H1 (cell line): ENCODE results near the gene LRBA. TPM values are rescaled to one million over a fixed set of nuclear protein-coding genes. Genes with fewer than 3 reads are reported as not detected.

Experiments used
- CTCF ChIA-PET: fragments of 300-600 bp; sonication (Branson Sonifier 250); formaldehyde crosslinking; loops from one replicate; lab custom pipeline; 2021; ENCODE audit not compliant: partially characterized antibody; lab: Charles Lee
- POLR2A ChIA-PET: fragments of 300-600 bp; sonication (Branson Sonifier 250); formaldehyde crosslinking; loops from one replicate; lab custom pipeline; 2021; ENCODE audit warnings: inconsistent platforms; ENCODE audit not compliant: partially characterized antibody; lab: Charles Lee
- DNase-seq, 2 experiments: peaks; one replicate each; pipeline versions ENCODE4 v3.0.0 to v3.0.0-alpha.2; 2010 to 2022; ENCODE audit warnings: low spot score in 2 of 2, low read depth in 1 of 2, mixed read lengths in 1 of 2
- FAIRE-seq: peaks from 2 replicates; lab custom pipeline; 2011; peaks lifted over from hg19 to GRCh38; lab: Jason Lieb, UNC
- H2AFZ ChIP-seq: 2 replicates; pipeline ENCODE4 v1.8.1; 2012; ENCODE audit warnings: low read length, inconsistent platforms
- H2AK5ac ChIP-seq: 2 replicates; pipeline ENCODE4 v1.6.1; 2013; ENCODE audit warnings: low read depth, low read length
- H2BK120ac ChIP-seq: replicated peaks from 2 replicates; pipeline ENCODE3; 2013; ENCODE audit warnings: low read depth, low read length, inconsistent platforms
- H2BK12ac ChIP-seq: 2 replicates; pipeline ENCODE4 v1.6.1; 2013; ENCODE audit warnings: low read depth, low read length
- H2BK15ac ChIP-seq: 2 replicates; pipeline ENCODE4 v1.6.1; 2013; ENCODE audit warnings: low read length
- H2BK20ac ChIP-seq: 2 replicates; pipeline ENCODE4 v1.6.1; 2013; ENCODE audit warnings: low read length
- H2BK5ac ChIP-seq: 2 replicates; pipeline ENCODE4 v1.6.1; 2013; ENCODE audit warnings: low read depth, low read length
- H3K14ac ChIP-seq: 2 replicates; pipeline ENCODE4 v1.6.1; 2013; ENCODE audit warnings: inconsistent platforms; ENCODE audit not compliant: insufficient read length
- H3K18ac ChIP-seq: 2 replicates; pipeline ENCODE4 v1.6.1; 2013; ENCODE audit warnings: low read length; ENCODE audit errors: extremely low read depth
- H3K23ac ChIP-seq: 2 replicates; pipeline ENCODE4 v1.6.1; 2013; ENCODE audit warnings: inconsistent platforms; ENCODE audit not compliant: insufficient read length
- H3K23me2 ChIP-seq: 2 replicates; pipeline ENCODE4 v1.6.1; 2013; ENCODE audit warnings: low read depth, low read length
- H3K27ac ChIP-seq: 2 replicates; pipeline ENCODE4 v1.6.1; 2011; ENCODE audit warnings: low read depth, low read length, inconsistent platforms
- H3K27me3 ChIP-seq, 4 experiments: replicated peaks in 1 of 4; 1 replicate in 1 of 4; 2 replicates in 3 of 4; pipeline versions ENCODE4 v1.6.1 to v1.8.1; 2011 to 2013; ENCODE audit warnings: low read length in 3 of 4, mild to moderate bottlenecking in 3 of 4, inconsistent platforms in 2 of 4, mixed read lengths in 2 of 4, moderate library complexity in 1 of 4; ENCODE audit not compliant: control insufficient read depth in 3 of 4, insufficient read depth in 3 of 4; ENCODE audit errors: extremely low read depth in 1 of 4
- H3K36me3 ChIP-seq, 4 experiments: 2 replicates each; pipeline versions ENCODE4 v1.6.1 to v1.8.1; 2011 to 2013; ENCODE audit warnings: mild to moderate bottlenecking in 4 of 4, low read length in 3 of 4, moderate library complexity in 2 of 4, control low read depth in 1 of 4, inconsistent platforms in 1 of 4; ENCODE audit not compliant: insufficient read depth in 4 of 4, control insufficient read depth in 2 of 4
- H3K4ac ChIP-seq: replicated peaks from 2 replicates; pipeline ENCODE3; 2013; ENCODE audit warnings: low read length, low read depth, mixed read lengths, inconsistent platforms; ENCODE audit not compliant: insufficient read length
- H3K4me1 ChIP-seq, 4 experiments: replicated peaks in 1 of 4; 1 replicate in 1 of 4; 2 replicates in 3 of 4; pipeline versions ENCODE4 v1.6.1 to v1.8.1; 2011 to 2013; ENCODE audit warnings: low read length in 3 of 4, inconsistent platforms in 2 of 4, mixed read lengths in 1 of 4; ENCODE audit not compliant: insufficient read depth in 4 of 4, control insufficient read depth in 3 of 4
- H3K4me2 ChIP-seq, 2 experiments: 2 replicates each; pipeline versions ENCODE4 v1.6.1 to v1.8.1; 2011 to 2013; ENCODE audit warnings: low read depth in 2 of 2, low read length in 2 of 2, control low read depth in 1 of 2, inconsistent platforms in 1 of 2, mild to moderate bottlenecking in 1 of 2; ENCODE audit not compliant: insufficient read depth in 1 of 2
- H3K4me3 ChIP-seq, 4 experiments: fragments of 200-600, 300-600 bp in 1 of 4; sonication (generic), shearing (Covaris generic), sonication (Bioruptor Twin) in 1 of 4; 2 replicates each; pipeline versions ENCODE4 v1.5.1 to v1.8.1; 2011 to 2016; ENCODE audit warnings: low read length in 4 of 4, low read depth in 3 of 4, control low read depth in 2 of 4, inconsistent platforms in 2 of 4, mild to moderate bottlenecking in 2 of 4, mixed read lengths in 1 of 4, moderate library complexity in 1 of 4; ENCODE audit not compliant: insufficient read depth in 2 of 4; ENCODE audit errors: extremely low read depth in 1 of 4
- H3K56ac ChIP-seq: replicated peaks from 2 replicates; pipeline ENCODE3; 2013; ENCODE audit warnings: low read depth, mild to moderate bottlenecking, mixed read lengths, low read length, inconsistent platforms; ENCODE audit not compliant: insufficient read length
- H3K79me1 ChIP-seq: 2 replicates; pipeline ENCODE4 v1.6.1; 2013; ENCODE audit warnings: low read depth, low read length, control low read depth
- H3K79me2 ChIP-seq, 2 experiments: 2 replicates each; pipeline versions ENCODE4 v1.6.1 to v1.8.1; 2012 to 2013; ENCODE audit warnings: low read length in 2 of 2, mild to moderate bottlenecking in 2 of 2, inconsistent platforms in 1 of 2; ENCODE audit not compliant: insufficient read depth in 2 of 2, control insufficient read depth in 1 of 2
- H3K9ac ChIP-seq, 4 experiments: replicated peaks in 1 of 4; 1 replicate in 1 of 4; 2 replicates in 3 of 4; pipeline versions ENCODE4 v1.6.1 to v1.8.1; 2011 to 2013; ENCODE audit warnings: low read depth in 3 of 4, low read length in 3 of 4, control low read depth in 2 of 4, mild to moderate bottlenecking in 2 of 4, moderate library complexity in 2 of 4, inconsistent platforms in 1 of 4; ENCODE audit errors: extremely low read depth in 1 of 4
- H3K9me3 ChIP-seq, 2 experiments: 2 replicates each; pipeline versions ENCODE4 v1.6.1 to v1.8.1; 2012 to 2013; ENCODE audit warnings: mild to moderate bottlenecking in 2 of 2, moderate library complexity in 2 of 2, control low read depth in 1 of 2, inconsistent platforms in 1 of 2, low read depth in 1 of 2, low read length in 1 of 2, mixed read lengths in 1 of 2; ENCODE audit not compliant: insufficient read depth in 2 of 2
- H4K20me1 ChIP-seq, 2 experiments: replicated peaks in 1 of 2; 2 replicates each; pipeline versions ENCODE3 to v1.8.1; 2011 to 2013; ENCODE audit warnings: inconsistent platforms in 2 of 2, low read length in 2 of 2, mild to moderate bottlenecking in 1 of 2; ENCODE audit not compliant: insufficient read depth in 2 of 2, control insufficient read depth in 1 of 2
- H4K5ac ChIP-seq: 2 replicates; pipeline ENCODE4 v1.6.1; 2013; ENCODE audit warnings: low read length, low read depth, mixed read lengths, inconsistent platforms; ENCODE audit not compliant: insufficient read length
- H4K8ac ChIP-seq: 2 replicates; pipeline ENCODE4 v1.8.0; 2013; ENCODE audit warnings: mild to moderate bottlenecking, moderate library complexity, low read length, inconsistent platforms; ENCODE audit not compliant: insufficient read depth; ENCODE audit errors: extremely low read depth
- H4K91ac ChIP-seq: replicated peaks from 2 replicates; pipeline ENCODE3; 2013; ENCODE audit warnings: low read length, mixed read lengths, inconsistent platforms; ENCODE audit not compliant: insufficient read length
- CEBPB ChIP-seq: IDR thresholded peaks from 2 replicates; pipeline ENCODE4 v1.6.1; 2012; ENCODE audit warnings: low read depth, low read length
- SP2 ChIP-seq: IDR thresholded peaks from 2 replicates; pipeline ENCODE4 v1.6.1; 2012; ENCODE audit warnings: mild to moderate bottlenecking, low read length, inconsistent platforms
- WGBS, 2 experiments: shearing (Covaris generic) in 1 of 2; methylation state at CpG; one replicate each; pipeline versions ENCODE4 v1.1.6 to v1.1.7; 2013 to 2015; ENCODE audit warnings: low lambda C conversion rate in 2 of 2, mixed read lengths in 2 of 2, inconsistent platforms in 1 of 2, low coverage in 1 of 2, missing lambda C conversion rate in 1 of 2; ENCODE audit not compliant: insufficient replicate concordance in 2 of 2, insufficient coverage in 1 of 2, insufficient read length in 1 of 2; ENCODE audit errors: extremely low coverage in 1 of 2, missing lambda C conversion rate in 1 of 2; 5-methylcytosine and 5-hydroxymethylcytosine counted together
- polyA plus RNA-seq, 7 experiments: library from polyadenylated mRNA; depleted of rRNA in 3 of 7; stranded (reverse) in 5 of 7; unstranded in 2 of 7; fragments of >200 nt in 5 of 7; fragments of 200-250 nt in 2 of 7; gene quantifications; 1 replicate in 5 of 7; 2 replicates in 1 of 7; 4 replicates in 1 of 7; pipeline versions ENCODE4 v1.2.1 to v1.2.3, GENCODE V29; 2011 to 2013; ENCODE audit warnings: missing spikeins in 2 of 7, mixed read lengths in 2 of 7
- total RNA-seq: library from RNA; stranded (reverse); fragmentation: NEBNext Ultra II Directional; extraction: Animal tissue kit (Norgen Biotek cat#: 25700); gene quantifications from 2 replicates; pipeline ENCODE4 v1.2.1, GENCODE V29; 2021

Gene LRBA
- total and polyA plus RNA-seq, 2 of the 8 experiments (the other 6 are each of a cell fraction or from before 2014, with no cell fraction given): 54.6 to 83.2 TPM

DNA sequence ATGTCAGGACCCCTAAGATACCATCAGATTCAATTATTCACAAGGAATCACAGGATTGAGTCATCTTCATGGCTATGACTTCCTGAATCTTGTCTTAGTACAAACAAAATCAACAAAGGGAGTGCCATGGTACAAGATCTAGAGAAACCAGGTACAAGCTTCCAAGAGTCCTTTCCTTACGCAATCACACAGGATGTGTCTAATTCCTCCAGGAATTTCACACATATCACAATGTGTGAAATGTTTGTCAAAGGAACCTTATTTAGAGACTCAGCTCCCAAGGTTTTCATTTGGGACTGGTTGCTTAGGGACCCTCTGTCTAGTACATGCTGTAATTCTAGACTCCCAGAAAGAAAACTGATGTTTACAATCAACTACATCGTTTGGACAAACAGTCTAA, 350.1 kb downstream of the LRBA start:
- no peak overlapping the region for H4K91ac ChIP-seq
- TF ChIP-seq CEBPB: peak; percentile 67; the same call in 1 of the 2 replicates
- TF ChIP-seq SP2: no peak
- no peak for DNase-seq
- ChIA-PET CTCF (no interaction called here), POLR2A (no interaction called here)
- no peaks in the 10 kb centered on the region for H3K4me1 ChIP-seq
- H3K14ac ChIP-seq: no peak overlapping the region
- no peak overlapping the region for H2BK5ac ChIP-seq
- H3K4me2 ChIP-seq: no peak overlapping the region
- H3K9me3 ChIP-seq: no peaks in the 10 kb centered on the region
- H3K23me2 ChIP-seq: no peaks in the 10 kb centered on the region
- no peak overlapping the region for H3K4ac ChIP-seq
- no peak overlapping the region for H2AK5ac ChIP-seq
- H4K5ac ChIP-seq: no peak overlapping the region
- H2BK20ac ChIP-seq: no peak overlapping the region
- H3K56ac ChIP-seq: no peak overlapping the region
- H3K79me1 ChIP-seq: no peaks in the 10 kb centered on the region
- H2BK12ac ChIP-seq: no peak overlapping the region
- H3K79me2 ChIP-seq: no peaks in the 10 kb centered on the region
- H3K18ac ChIP-seq: no peak overlapping the region
- H4K20me1 ChIP-seq: no peaks in the 10 kb centered on the region
- WGBS, 2 experiments: 81% methylated on average over 2 of the region's 2 CpGs; no CpG with 5 or more reads in 1 of the 2 experiments
- no peak overlapping the region for H3K4me3 ChIP-seq
- H3K9ac ChIP-seq: no peak overlapping the region
- H2BK120ac ChIP-seq: no peak overlapping the region
- no peak overlapping the region for H3K23ac ChIP-seq
- no peak overlapping the region for H2AFZ ChIP-seq
- H4K8ac ChIP-seq: no peak overlapping the region
- no peak overlapping the region for H3K27ac ChIP-seq
- no peaks in the 10 kb centered on the region for H3K27me3 ChIP-seq
- no peak for FAIRE-seq
- peaks cover 0 to 3% (median 0%) of the 10 kb centered on the region in 4 experiments; a peak in 2 of 8 replicates for H3K36me3 ChIP-seq
- no peak overlapping the region for H2BK15ac ChIP-seq
